ENCODE results near the gene TSPAN18. TPM values are rescaled to one million over a fixed set of nuclear protein-coding genes. Genes with fewer than 3 reads are reported as not detected.
A peak's percentile ranks its signal among the peaks of the same experiment; 100 is the strongest.

Gene TSPAN18
- total and polyA plus RNA-seq, 8 donors, result 2.1 to 60.3 (median 11.0) TPM

DNA sequence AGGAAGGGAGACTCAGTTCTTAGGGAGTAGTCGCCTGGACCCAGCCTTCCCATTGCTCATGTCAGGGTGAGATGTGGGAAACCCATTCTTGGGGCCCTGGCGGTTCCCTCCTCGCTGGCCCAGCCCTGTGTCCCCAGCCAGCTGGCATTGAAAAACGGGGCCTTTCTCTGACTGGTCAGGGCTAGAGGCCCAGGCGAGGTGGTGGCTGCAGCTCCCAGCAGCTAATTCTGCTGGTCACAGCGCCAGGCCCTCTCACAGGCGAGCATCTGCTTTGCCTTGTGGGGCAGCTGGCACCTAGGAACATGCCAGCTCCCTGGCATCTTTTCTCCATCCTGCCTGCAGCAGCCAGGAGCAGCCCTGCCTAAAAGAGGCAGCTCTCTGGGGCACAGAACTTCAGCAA, 20.1 kb downstream of the TSPAN18 start:
- peaks cover 0 to 74% (median 23%) of the 10 kb centered on the region in 4 donors for H3K4me1 ChIP-seq
- WGBS, 5 donors, result 58 to 80% (median 79%) methylated on average over 4 to 7 of the region's 7 CpGs
- peak in 1 of 2 donors; percentile 47 for DNase-seq
- H3K4me3 ChIP-seq, result no peak overlapping the region
- no peaks in the 10 kb centered on the region for H3K9me3 ChIP-seq
- TF ChIP-seq, protein P1, sequence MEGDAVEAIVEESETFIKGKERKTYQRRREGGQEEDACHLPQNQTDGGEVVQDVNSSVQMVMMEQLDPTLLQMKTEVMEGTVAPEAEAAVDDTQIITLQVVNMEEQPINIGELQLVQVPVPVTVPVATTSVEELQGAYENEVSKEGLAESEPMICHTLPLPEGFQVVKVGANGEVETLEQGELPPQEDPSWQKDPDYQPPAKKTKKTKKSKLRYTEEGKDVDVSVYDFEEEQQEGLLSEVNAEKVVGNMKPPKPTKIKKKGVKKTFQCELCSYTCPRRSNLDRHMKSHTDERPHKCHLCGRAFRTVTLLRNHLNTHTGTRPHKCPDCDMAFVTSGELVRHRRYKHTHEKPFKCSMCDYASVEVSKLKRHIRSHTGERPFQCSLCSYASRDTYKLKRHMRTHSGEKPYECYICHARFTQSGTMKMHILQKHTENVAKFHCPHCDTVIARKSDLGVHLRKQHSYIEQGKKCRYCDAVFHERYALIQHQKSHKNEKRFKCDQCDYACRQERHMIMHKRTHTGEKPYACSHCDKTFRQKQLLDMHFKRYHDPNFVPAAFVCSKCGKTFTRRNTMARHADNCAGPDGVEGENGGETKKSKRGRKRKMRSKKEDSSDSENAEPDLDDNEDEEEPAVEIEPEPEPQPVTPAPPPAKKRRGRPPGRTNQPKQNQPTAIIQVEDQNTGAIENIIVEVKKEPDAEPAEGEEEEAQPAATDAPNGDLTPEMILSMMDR (IDR thresholded peaks at IDR 0.05), result no peak
- TF ChIP-seq POLR2A (IDR thresholded peaks at IDR 0.05), result no peak
- no peak for TF ChIP-seq EP300 (IDR thresholded peaks at IDR 0.05)
- TF ChIP-seq POLR2AphosphoS5 (IDR thresholded peaks at IDR 0.05), result no peak
- H3K27me3 ChIP-seq, result no peaks in the 10 kb centered on the region
- H3K36me3 ChIP-seq, result no peaks in the 10 kb centered on the region
- H3K27ac ChIP-seq, result peak overlapping the region in 4 of 5 donors; percentile 9 to 55 (median 42)
- intact Hi-C loops (cut with DNase I; ENCODE audit: low total_unique reads), result no loop called here

DNA sequence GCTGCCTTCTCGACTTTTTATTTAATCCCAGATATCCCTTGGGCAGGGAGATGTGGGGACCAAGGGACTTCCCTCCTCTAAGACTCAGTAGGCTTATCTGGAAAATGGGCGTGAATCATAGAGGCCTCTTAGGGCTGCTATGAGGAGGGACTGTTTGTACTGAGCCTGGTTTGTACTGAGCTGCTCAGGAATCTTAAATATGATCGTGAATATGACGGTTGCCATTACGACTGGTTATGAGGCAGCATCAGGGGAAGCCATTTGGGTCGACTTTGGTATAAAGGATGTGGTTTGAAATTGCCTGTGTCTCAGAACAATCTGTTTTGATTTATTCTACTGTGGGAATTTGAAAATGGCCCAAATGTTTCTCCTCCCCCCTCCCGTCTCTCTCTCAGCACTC, 20.6 kb downstream of the TSPAN18 start:
- Histone ChIP-seq H3K36me3 (no peaks in the 10 kb centered on the region), H3K4me3 (no peak overlapping the region), H3K27ac (peak overlapping the region in 4 of 5 donors; percentile 32 to 55 (median 50)), H3K4me1 (peaks cover 0 to 77% (median 23%) of the 10 kb centered on the region in 4 donors), H3K27me3 (no peaks in the 10 kb centered on the region), H3K9me3 (no peaks in the 10 kb centered on the region)
- no peak for DNase-seq
- 56 to 70% (median 66%) methylated on average over 7 of the region's 7 CpGs for WGBS, 5 donors
- TF ChIP-seq POLR2AphosphoS5 (IDR thresholded peaks at IDR 0.05), result no peak
- TF ChIP-seq, protein P1 (IDR thresholded peaks at IDR 0.05), result no peak
- intact Hi-C loops (cut with DNase I; ENCODE audit: low total_unique reads), result no loop called here

DNA sequence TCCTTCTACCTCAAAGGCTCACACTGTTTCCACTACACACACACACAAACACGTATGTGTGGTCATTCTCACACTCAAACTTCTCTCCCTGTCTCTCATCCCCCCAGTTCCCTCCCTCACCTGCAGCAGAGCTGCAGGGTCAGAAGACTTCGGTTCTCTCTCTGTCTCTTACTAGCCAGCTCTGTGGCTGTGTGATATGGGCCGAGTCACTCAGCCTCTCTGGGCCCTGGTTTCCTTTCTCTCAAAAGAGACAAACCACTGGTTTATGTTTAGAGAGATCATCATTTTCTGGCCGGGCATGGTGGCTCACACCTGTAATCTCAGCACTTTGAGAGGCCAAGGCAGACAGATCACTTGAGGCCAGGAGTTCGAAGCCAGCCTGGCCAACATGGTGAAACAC, 21.1 kb downstream of the TSPAN18 start:
- Histone ChIP-seq H3K36me3 (no peaks in the 10 kb centered on the region), H3K4me3 (no peak overlapping the region), H3K9me3 (no peaks in the 10 kb centered on the region), H3K27me3 (no peaks in the 10 kb centered on the region), H3K27ac (peak overlapping the region in 3 of 5 donors; percentile 49 to 55 (median 51)), H3K4me1 (peaks cover 0 to 77% (median 20%) of the 10 kb centered on the region in 4 donors)
- WGBS, 5 donors, result 72 to 86% (median 84%) methylated on average over 5 of the region's 5 CpGs
- intact Hi-C loops (cut with DNase I; ENCODE audit: low total_unique reads), result no loop called here
- no peak for DNase-seq
- TF ChIP-seq POLR2AphosphoS5 (IDR thresholded peaks at IDR 0.05) (no peak), EP300 (IDR thresholded peaks at IDR 0.05) (no peak), POLR2A (IDR thresholded peaks at IDR 0.05) (no peak)
- TF ChIP-seq, protein P1 (IDR thresholded peaks at IDR 0.05), result no peak

DNA sequence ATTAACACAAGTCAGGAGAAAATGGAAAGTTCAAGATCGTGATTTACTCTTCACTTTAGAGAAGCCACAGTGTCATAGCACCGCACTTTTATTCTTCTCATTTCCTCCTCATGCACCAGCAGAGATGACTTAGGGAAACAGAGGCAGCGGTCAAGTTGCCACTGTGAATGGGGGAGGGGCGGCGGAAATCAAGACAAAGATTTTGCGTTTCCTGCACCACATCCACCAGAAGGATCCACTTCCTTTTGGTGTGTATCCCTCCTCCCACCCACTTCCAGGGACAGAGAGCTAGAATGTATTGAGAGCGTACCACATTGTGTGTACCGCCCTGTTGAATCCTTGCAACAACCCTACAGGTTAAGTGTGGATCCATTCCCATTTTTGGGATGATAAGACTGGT, 21.8 kb downstream of the TSPAN18 start:
- TF ChIP-seq POLR2A (IDR thresholded peaks at IDR 0.05), result no peak
- TF ChIP-seq, protein P1 (IDR thresholded peaks at IDR 0.05), result no peak
- TF ChIP-seq POLR2AphosphoS5 (IDR thresholded peaks at IDR 0.05), result no peak
- no peak for TF ChIP-seq EP300 (IDR thresholded peaks at IDR 0.05)
- 87 to 90% (median 87%) methylated on average over 8 of the region's 8 CpGs for WGBS, 5 donors
- no peak for DNase-seq
- intact Hi-C loops (cut with DNase I; ENCODE audit: low total_unique reads), result no loop called here
- Histone ChIP-seq H3K9me3 (no peaks in the 10 kb centered on the region), H3K27ac (no peak overlapping the region), H3K36me3 (no peaks in the 10 kb centered on the region), H3K4me1 (peaks cover 0 to 77% (median 19%) of the 10 kb centered on the region in 4 donors), H3K4me3 (no peak overlapping the region), H3K27me3 (no peaks in the 10 kb centered on the region)

All from stomach (tissue), 9 donors.